ENCODE data around the gene SSTR4.

The SSTR4 gene

GRCh38 chr20:23084282-23084844 is 49.3 kb downstream of the SSTR4 start:
- Histone ChIP-seq H3K27ac (peak overlapping the region; percentile 99), H3K4me1 (ENCODE audit: control insufficient read depth in 1 of 2, insufficient read depth in 1 of 2, low read depth in 1 of 2, low read length in 1 of 2) (peaks cover 76 to 83% of the 10 kb centered on the region in 2 experiments), H3K36me3 (peaks cover 34% of the 10 kb centered on the region), H3K4me3 (ENCODE audit: low read depth in 1 of 2, low read length in 1 of 2) (peak overlapping the region; percentile 85 to 90), H3K9me3 (no peaks in the 10 kb centered on the region), H3K27me3 (no peaks in the 10 kb centered on the region)
- TF ChIP-seq CTCF (IDR thresholded peaks at IDR 0.05): no peak

- Histone ChIP-seq H3K4me3 (ENCODE audit: low read depth in 1 of 2, low read length in 1 of 2) (peak overlapping the region; percentile 85 to 90), H3K4me1 (ENCODE audit: control insufficient read depth in 1 of 2, insufficient read depth in 1 of 2, low read depth in 1 of 2, low read length in 1 of 2) (peaks cover 70 to 78% of the 10 kb centered on the region in 2 experiments), H3K9me3 (no peaks in the 10 kb centered on the region), H3K27me3 (no peaks in the 10 kb centered on the region), H3K36me3 (peaks cover 30% of the 10 kb centered on the region), H3K27ac (peak overlapping the region; percentile 99)
- no peak for TF ChIP-seq CTCF (IDR thresholded peaks at IDR 0.05)
Measured at GRCh38 chr20:23084845-23085365, 49.8 kb downstream of the SSTR4 start.

- Histone ChIP-seq H3K4me1 (ENCODE audit: control insufficient read depth in 1 of 2, insufficient read depth in 1 of 2, low read depth in 1 of 2, low read length in 1 of 2) (peaks cover 64 to 71% of the 10 kb centered on the region in 2 experiments), H3K36me3 (peaks cover 24% of the 10 kb centered on the region), H3K27ac (peak overlapping the region; percentile 99), H3K4me3 (ENCODE audit: low read depth in 1 of 2, low read length in 1 of 2) (peak overlapping the region; percentile 85 to 90), H3K27me3 (no peaks in the 10 kb centered on the region), H3K9me3 (no peaks in the 10 kb centered on the region)
- TF ChIP-seq CTCF (IDR thresholded peaks at IDR 0.05): no peak
Measured at GRCh38 chr20:23085436-23086055, 50.4 kb downstream of the SSTR4 start.

DNA sequence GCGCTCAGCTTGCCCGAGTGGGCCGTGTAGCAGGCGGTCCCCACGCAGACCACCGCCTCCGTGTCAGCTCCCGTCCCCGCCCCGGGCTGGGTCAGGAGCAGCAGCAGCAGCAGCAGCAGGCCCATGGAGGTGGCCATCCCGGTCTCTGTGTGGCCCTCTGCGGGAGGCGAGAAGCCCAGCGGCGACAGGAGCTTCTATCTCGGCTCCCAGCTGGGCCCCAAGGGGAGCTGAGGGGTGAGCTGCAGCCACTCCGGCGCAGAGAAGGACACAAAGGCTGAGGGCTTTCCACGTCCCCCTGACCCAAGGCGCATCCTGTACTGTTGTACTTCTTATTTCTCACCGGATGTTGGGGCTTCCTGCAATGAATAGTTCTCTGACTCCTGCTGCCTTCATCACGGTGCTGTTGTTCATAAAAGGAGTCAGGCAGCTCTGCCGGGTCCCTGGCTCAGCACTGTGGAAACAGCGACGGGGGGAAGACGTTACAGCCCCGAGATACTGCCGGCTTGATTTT is 51.0 kb downstream of the SSTR4 start, which contains the start of gene CD93:
Gene CD93, minus strand, starts transcription at position 269 of the 511 bp plus-strand sequence. Its CDS starts 132 bp downstream, at position 137.
- Histone ChIP-seq H3K27me3 (no peaks in the 10 kb centered on the region), H3K36me3 (peaks cover 19% of the 10 kb centered on the region), H3K9me3 (no peaks in the 10 kb centered on the region), H3K27ac (peak within 1 kb of the TSS; percentile 99), H3K4me3 (ENCODE audit: low read depth in 1 of 2, low read length in 1 of 2) (peak within 1 kb of the TSS; percentile 85 to 90), H3K4me1 (ENCODE audit: control insufficient read depth in 1 of 2, insufficient read depth in 1 of 2, low read depth in 1 of 2, low read length in 1 of 2) (peaks cover 58 to 65% of the 10 kb centered on the region in 2 experiments)
- TF ChIP-seq CTCF (IDR thresholded peaks at IDR 0.05): peak; percentile 19

DNA sequence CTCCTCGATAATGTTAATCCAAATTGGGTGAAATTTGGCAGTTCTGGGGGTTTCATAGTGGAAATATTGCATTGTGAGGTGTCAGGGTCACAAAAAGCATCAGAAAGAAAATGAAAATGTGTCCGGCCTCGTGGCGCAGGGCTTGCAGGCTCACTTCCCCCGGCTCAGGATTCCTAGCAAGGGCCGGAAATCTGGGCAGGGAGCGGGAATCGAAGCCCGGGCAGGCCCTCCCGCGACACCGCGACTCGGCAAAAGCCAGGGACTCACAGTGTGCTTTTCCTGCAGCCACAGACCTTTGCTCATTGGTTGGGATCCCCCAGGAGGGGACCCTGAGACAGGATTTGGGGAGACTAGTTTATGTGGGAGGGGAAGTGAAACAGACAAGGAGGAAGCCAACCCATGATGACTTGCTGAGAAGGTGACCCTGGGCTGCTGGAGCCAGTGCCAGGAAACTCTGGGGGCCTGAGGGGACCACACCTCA is 51.9 kb downstream of the SSTR4 start:
- H3K27me3 ChIP-seq: no peaks in the 10 kb centered on the region
- H3K4me1 ChIP-seq (ENCODE audit: control insufficient read depth in 1 of 2, insufficient read depth in 1 of 2, low read depth in 1 of 2, low read length in 1 of 2): peaks cover 50 to 57% of the 10 kb centered on the region in 2 experiments
- H3K27ac ChIP-seq: peak overlapping the region; percentile 99
- peak overlapping the region; percentile 85 to 90 for H3K4me3 ChIP-seq (ENCODE audit: low read depth in 1 of 2, low read length in 1 of 2)
- TF ChIP-seq CTCF (IDR thresholded peaks at IDR 0.05): no peak
- H3K9me3 ChIP-seq: no peaks in the 10 kb centered on the region
- H3K36me3 ChIP-seq: peaks cover 10% of the 10 kb centered on the region
